OCI-LY1 (cell line): ENCODE results near the gene TSC22D2.

ENCODE experiments used
- H2AFZ ChIP-seq: fragments of 200-600 bp; sonication (generic), shearing (Covaris generic); 2 replicates; pipeline ENCODE4 v1.6.0; 2014; ENCODE audit warnings: antibody characterized with exemption, mild to moderate bottlenecking, low read length
- H3F3A ChIP-seq: fragments of 200-600 bp; sonication (generic), shearing (Covaris generic); 2 replicates; pipeline ENCODE4 v1.6.0; 2014; ENCODE audit warnings: mild to moderate bottlenecking, antibody characterized with exemption, low read length, moderate library complexity; ENCODE audit not compliant: insufficient read depth
- H3K27ac ChIP-seq: fragments of 200-600 bp; sonication (generic); 2 replicates; pipeline ENCODE4 v1.5.1; 2014; ENCODE audit warnings: low read length, mixed run types, mild to moderate bottlenecking, low read depth; ENCODE audit not compliant: poor library complexity, severe bottlenecking
- H3K27me3 ChIP-seq: fragments of 200-600 bp; sonication (generic); 2 replicates; pipeline ENCODE4 v1.6.0; 2014; ENCODE audit warnings: antibody characterized with exemption, mild to moderate bottlenecking, low read length, moderate library complexity; ENCODE audit not compliant: insufficient read depth
- H3K36me3 ChIP-seq: fragments of 200-600 bp; sonication (generic); 2 replicates; pipeline ENCODE4 v1.6.1; 2014; ENCODE audit warnings: mild to moderate bottlenecking, antibody characterized with exemption, low read length, moderate library complexity, mixed read lengths; ENCODE audit not compliant: insufficient read depth
- H3K4me1 ChIP-seq: fragments of 200-600 bp; sonication (generic); 2 replicates; pipeline ENCODE4 v1.5.1; 2014; ENCODE audit warnings: mild to moderate bottlenecking, low read length, moderate library complexity; ENCODE audit not compliant: insufficient read depth, severe bottlenecking
- H3K4me2 ChIP-seq: fragments of 200-600 bp; sonication (generic), shearing (Covaris generic); 2 replicates; pipeline ENCODE4 v1.6.1; 2014; ENCODE audit warnings: low read length
- H3K4me3 ChIP-seq: fragments of 200-600 bp; sonication (generic); 2 replicates; pipeline ENCODE4 v1.5.1; 2014; ENCODE audit warnings: low read length, low read depth, mild to moderate bottlenecking, mixed read lengths; ENCODE audit not compliant: poor library complexity, severe bottlenecking
- H3K79me2 ChIP-seq: fragments of 200-600 bp; shearing (Covaris generic); 2 replicates; pipeline ENCODE4 v1.6.1; 2016; ENCODE audit warnings: mixed run types, low read length, mixed read lengths; ENCODE audit not compliant: insufficient read depth
- H3K9ac ChIP-seq: fragments of 200-600 bp; sonication (generic), shearing (Covaris generic); 2 replicates; pipeline ENCODE4 v1.6.1; 2014; ENCODE audit warnings: mild to moderate bottlenecking, low read length, mixed read lengths
- H3K9me2 ChIP-seq: fragments of 200-600 bp; sonication (generic), shearing (Covaris generic); 2 replicates; pipeline ENCODE4 v1.6.1; 2014; ENCODE audit warnings: low read depth, mild to moderate bottlenecking, low read length, mixed read lengths
- H3K9me3 ChIP-seq: fragments of 200-600 bp; shearing (Covaris generic); 2 replicates; pipeline ENCODE4 v1.6.1; 2014; ENCODE audit warnings: low read length, mixed read lengths
- H4K20me1 ChIP-seq: fragments of 200-600 bp; sonication (generic), shearing (Covaris generic); 2 replicates; pipeline ENCODE4 v1.6.0; 2016; ENCODE audit warnings: mild to moderate bottlenecking, low read length; ENCODE audit not compliant: insufficient read depth
- CTCF ChIP-seq: fragments of 200-600 bp; sonication (generic), shearing (Covaris generic); IDR thresholded peaks from 2 replicates; pipeline ENCODE4 v1.5.1; 2017; ENCODE audit warnings: mild to moderate bottlenecking, antibody characterized with exemption, low read length, moderate library complexity, mixed read lengths
- EZH2 ChIP-seq: fragments of 200-600 bp; sonication (generic), shearing (Covaris generic); IDR thresholded peaks from 2 replicates; pipeline ENCODE4 v1.8.0; 2017; ENCODE audit warnings: borderline replicate concordance, mixed run types, mild to moderate bottlenecking, antibody characterized with exemption, low read length, moderate library complexity, mixed read lengths

The TSC22D2 gene

GRCh38 chr3:150446470-150446977, 38.4 kb downstream of the TSC22D2 start:
- Histone ChIP-seq H2AFZ (no peak overlapping the region), H3K9me2 (no peaks in the 10 kb centered on the region), H3K4me2 (no peak overlapping the region), H3K4me1 (no peaks in the 10 kb centered on the region), H3F3A (no peaks in the 10 kb centered on the region), H4K20me1 (no peaks in the 10 kb centered on the region), H3K9ac (no peak overlapping the region), H3K27ac (no peak overlapping the region), H3K79me2 (peaks cover 7% of the 10 kb centered on the region), H3K27me3 (no peaks in the 10 kb centered on the region), H3K9me3 (no peaks in the 10 kb centered on the region), H3K4me3 (no peak overlapping the region), H3K36me3 (0 out of 2 replicates have a peak, but pooled peaks cover under 1% of the 10 kb centered on the region)
- TF ChIP-seq CTCF (no peak), EZH2 (no peak)

GRCh38 chr3:150447084-150447483, 39.0 kb downstream of the TSC22D2 start:
- TF ChIP-seq EZH2: no peak
- no peak for TF ChIP-seq CTCF
- H3K4me1 ChIP-seq: no peaks in the 10 kb centered on the region
- no peaks in the 10 kb centered on the region for H3K36me3 ChIP-seq
- H3K9me2 ChIP-seq: no peaks in the 10 kb centered on the region
- H2AFZ ChIP-seq: no peak overlapping the region
- H3F3A ChIP-seq: no peaks in the 10 kb centered on the region
- H3K4me2 ChIP-seq: no peak overlapping the region
- H3K9ac ChIP-seq: no peak overlapping the region
- H3K9me3 ChIP-seq: no peaks in the 10 kb centered on the region
- no peak overlapping the region for H3K4me3 ChIP-seq
- no peaks in the 10 kb centered on the region for H3K27me3 ChIP-seq
- H3K27ac ChIP-seq: no peak overlapping the region
- peaks cover 7% of the 10 kb centered on the region for H3K79me2 ChIP-seq
- no peaks in the 10 kb centered on the region for H4K20me1 ChIP-seq

GRCh38 chr3:150447631-150448465, 39.8 kb downstream of the TSC22D2 start:
- H3K36me3 ChIP-seq: no peaks in the 10 kb centered on the region
- TF ChIP-seq CTCF (no peak), EZH2 (no peak)
- H3K9me2 ChIP-seq: no peaks in the 10 kb centered on the region
- no peak overlapping the region for H3K27ac ChIP-seq
- no peaks in the 10 kb centered on the region for H4K20me1 ChIP-seq
- H2AFZ ChIP-seq: no peak overlapping the region
- H3K4me2 ChIP-seq: no peak overlapping the region
- no peak overlapping the region for H3K4me3 ChIP-seq
- H3K27me3 ChIP-seq: no peaks in the 10 kb centered on the region
- H3K79me2 ChIP-seq: peaks cover 7% of the 10 kb centered on the region
- H3K9ac ChIP-seq: no peak overlapping the region
- H3F3A ChIP-seq: no peaks in the 10 kb centered on the region
- H3K4me1 ChIP-seq: no peaks in the 10 kb centered on the region
- no peaks in the 10 kb centered on the region for H3K9me3 ChIP-seq
